ENCODE data around the gene LMO4. TPM values are rescaled to one million over a fixed set of nuclear protein-coding genes. Genes with fewer than 3 reads are reported as not detected.

LMO4 gene
- total RNA-seq (10 to 100 TPM; 17.5 to 23.2 TPM), polyA plus RNA-seq (10 to 100 TPM; 16.8 to 18.1 TPM)

- Histone ChIP-seq H3K4me1 (ENCODE audit: control insufficient read depth in 4 of 4, insufficient read depth in 4 of 4, low read length in 3 of 4) (peaks cover 0 to 32% (median 20%) of the 10 kb centered on the region in 4 donors), H3K36me3 (ENCODE audit: control insufficient read depth in 4 of 4, insufficient read depth in 3 of 4, low read depth in 1 of 4, low read length in 3 of 4) (no peaks in the 10 kb centered on the region), H3K9ac (ENCODE audit: low read depth in 1 of 2, low read length in 2 of 2) (peak within 1 kb of the TSS; percentile 82 to 95), H3K9me3 (ENCODE audit: control insufficient read depth in 4 of 4, low read length in 3 of 4) (no peaks in the 10 kb centered on the region), H3K27me3 (ENCODE audit: control insufficient read depth in 4 of 4, insufficient read depth in 4 of 4, low read length in 3 of 4) (no peaks in the 10 kb centered on the region), H3K4me3 (ENCODE audit: low read depth in 1 of 3, low read length in 3 of 3) (peak within 1 kb of the TSS; percentile 62 to 86 (median 67)), H3K27ac (ENCODE audit: low read depth in 1 of 2, low read length in 2 of 2) (peak within 1 kb of the TSS; percentile 94 to 96)
- peak; percentile 87 for DNase-seq (ENCODE audit: low spot score)
- under 1% methylated on average over 93 of the region's 93 CpGs for WGBS
- TF ChIP-seq TAF1 (conservative IDR thresholded peaks at IDR 0.05) (peak; percentile 74), EGR1 (IDR thresholded peaks at IDR 0.05; ENCODE audit: low read depth in 2 of 2) (no peak), FOXA1 (IDR thresholded peaks at IDR 0.05) (no peak), RAD21 (IDR thresholded peaks at IDR 0.05) (peak in 1 of 2 donors; percentile 34), SP1 (IDR thresholded peaks at IDR 0.05) (peak; percentile 81), YY1 (IDR thresholded peaks at IDR 0.05) (peak; percentile 64), CTCF (IDR thresholded peaks at IDR 0.05; ENCODE audit: low read depth, low read length, missing input control) (peak; percentile 18), ATF3 (IDR thresholded peaks at IDR 0.05) (no peak), HNF4A (conservative IDR thresholded peaks at IDR 0.05) (peak in 1 of 2 donors; percentile 11), REST (IDR thresholded peaks at IDR 0.05) (peak; percentile 59)
Measured at GRCh38 chr1:87328272-87329050, at the start of gene LMO4. LMO4 (plus strand) TSS chr1:87328880; CDS start chr1:87332016, 3,136 bp downstream.

- Histone ChIP-seq H3K36me3 (ENCODE audit: control insufficient read depth in 4 of 4, insufficient read depth in 3 of 4, low read depth in 1 of 4, low read length in 3 of 4) (no peaks in the 10 kb centered on the region), H3K4me3 (ENCODE audit: low read depth in 1 of 3, low read length in 3 of 3) (no peak overlapping the region), H3K27ac (ENCODE audit: low read depth in 1 of 2, low read length in 2 of 2) (no peak overlapping the region), H3K9me3 (ENCODE audit: control insufficient read depth in 4 of 4, low read length in 3 of 4) (no peaks in the 10 kb centered on the region), H3K4me1 (ENCODE audit: control insufficient read depth in 4 of 4, insufficient read depth in 4 of 4, low read length in 3 of 4) (no peaks in the 10 kb centered on the region), H3K9ac (ENCODE audit: low read depth in 1 of 2, low read length in 2 of 2) (no peak overlapping the region), H3K27me3 (ENCODE audit: control insufficient read depth in 4 of 4, insufficient read depth in 4 of 4, low read length in 3 of 4) (no peaks in the 10 kb centered on the region)
- DNase-seq (ENCODE audit: low spot score) = no peak
- TF ChIP-seq RAD21 (IDR thresholded peaks at IDR 0.05) (no peak), RXRA (IDR thresholded peaks at IDR 0.05) (no peak), FOXA2 (IDR thresholded peaks at IDR 0.05) (no peak), GABPA (IDR thresholded peaks at IDR 0.05 in 1 of 2, conservative IDR thresholded peaks at IDR 0.05 in 1 of 2) (no peak), EGR1 (IDR thresholded peaks at IDR 0.05; ENCODE audit: low read depth in 2 of 2) (no peak)
- WGBS = 83% methylated on average over 2 of the region's 2 CpGs
Measured at GRCh38 chr1:87279536-87279875, 49.2 kb upstream of the LMO4 start.
